ENCODE data around the gene MLLT10.
"Not testable (repeated sequence)": the region's sequence is repeated elsewhere in the genome, so short reads cannot be mapped to it uniquely, and the experiment has no call there.

The MLLT10 gene

GRCh38 chr10:21526188-21526859 is 7.7 kb upstream of the MLLT10 start:
- in situ Hi-C loops (cut with MboI; ENCODE audit: low sequenced_read_pairs), result no loop called here

DNA sequence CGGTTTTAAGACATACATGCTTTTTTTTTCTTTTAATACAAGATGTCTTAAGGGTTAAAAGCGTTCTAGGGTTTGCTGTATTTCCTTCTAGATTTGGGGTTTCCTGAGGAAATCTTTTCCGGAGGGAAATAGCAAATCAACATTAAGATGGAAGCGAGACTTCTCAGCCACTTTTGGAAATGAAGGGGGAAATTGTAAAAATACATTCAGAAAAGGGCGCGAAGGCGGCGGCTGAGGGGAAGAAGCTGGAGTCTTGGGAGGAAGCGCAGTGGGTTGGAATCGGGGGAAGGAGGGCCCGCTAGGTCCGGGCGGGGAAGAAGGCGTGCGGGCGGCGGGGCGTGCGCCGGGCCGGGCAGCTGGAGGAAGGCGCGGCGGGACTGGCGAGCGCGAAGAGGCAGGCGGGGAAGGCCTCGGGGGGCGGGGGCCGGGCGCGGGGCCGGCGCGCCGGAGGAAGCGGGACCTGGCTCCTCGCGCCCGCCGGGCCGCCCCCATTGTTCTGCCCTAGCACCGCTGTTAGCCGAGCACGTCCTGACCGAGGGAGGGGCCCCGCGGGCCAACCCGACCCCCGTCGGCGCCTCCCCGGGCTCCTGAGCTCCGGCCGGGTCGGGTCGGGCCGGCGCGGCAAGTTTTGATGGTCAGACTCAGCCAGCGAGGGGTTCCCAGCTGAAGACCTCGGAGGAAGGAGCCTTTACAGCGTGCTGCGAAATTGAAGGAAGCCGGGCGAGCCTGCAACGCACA is 7.0 kb upstream of the MLLT10 start:
- in situ Hi-C loops (cut with MboI; ENCODE audit: low sequenced_read_pairs), result no loop called here

DNA sequence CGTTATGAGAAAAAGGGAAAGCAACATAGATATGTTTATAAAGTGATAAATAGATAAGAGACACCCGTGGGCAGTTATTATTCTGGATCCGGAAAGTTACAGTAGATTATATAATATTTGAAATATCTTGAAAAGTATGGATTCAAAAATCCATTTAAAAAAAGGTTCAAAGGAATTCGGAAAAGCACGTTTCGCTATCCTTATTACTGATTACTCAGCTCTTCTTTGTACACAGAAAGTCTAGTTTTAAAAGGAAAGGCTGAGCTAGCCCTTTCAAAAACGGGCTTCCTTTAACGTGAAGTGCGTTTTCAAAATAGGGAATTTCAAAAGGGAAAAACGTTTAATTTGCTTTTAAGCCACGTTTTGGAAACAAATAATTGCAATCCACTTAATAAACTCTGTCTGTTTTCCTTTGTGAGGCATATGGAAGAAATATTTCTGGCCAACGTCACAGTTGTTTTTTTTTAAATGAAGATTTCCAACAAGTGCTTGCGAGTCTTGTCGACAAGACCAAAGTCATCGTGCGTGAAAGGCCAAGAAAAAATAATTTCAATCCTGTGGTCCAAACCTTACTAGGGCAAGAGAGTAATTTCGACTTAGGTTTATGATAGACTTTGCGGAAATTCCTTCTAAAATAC is 6.3 kb upstream of the MLLT10 start:
- in situ Hi-C loops (cut with MboI; ENCODE audit: low sequenced_read_pairs), result no loop called here

DNA sequence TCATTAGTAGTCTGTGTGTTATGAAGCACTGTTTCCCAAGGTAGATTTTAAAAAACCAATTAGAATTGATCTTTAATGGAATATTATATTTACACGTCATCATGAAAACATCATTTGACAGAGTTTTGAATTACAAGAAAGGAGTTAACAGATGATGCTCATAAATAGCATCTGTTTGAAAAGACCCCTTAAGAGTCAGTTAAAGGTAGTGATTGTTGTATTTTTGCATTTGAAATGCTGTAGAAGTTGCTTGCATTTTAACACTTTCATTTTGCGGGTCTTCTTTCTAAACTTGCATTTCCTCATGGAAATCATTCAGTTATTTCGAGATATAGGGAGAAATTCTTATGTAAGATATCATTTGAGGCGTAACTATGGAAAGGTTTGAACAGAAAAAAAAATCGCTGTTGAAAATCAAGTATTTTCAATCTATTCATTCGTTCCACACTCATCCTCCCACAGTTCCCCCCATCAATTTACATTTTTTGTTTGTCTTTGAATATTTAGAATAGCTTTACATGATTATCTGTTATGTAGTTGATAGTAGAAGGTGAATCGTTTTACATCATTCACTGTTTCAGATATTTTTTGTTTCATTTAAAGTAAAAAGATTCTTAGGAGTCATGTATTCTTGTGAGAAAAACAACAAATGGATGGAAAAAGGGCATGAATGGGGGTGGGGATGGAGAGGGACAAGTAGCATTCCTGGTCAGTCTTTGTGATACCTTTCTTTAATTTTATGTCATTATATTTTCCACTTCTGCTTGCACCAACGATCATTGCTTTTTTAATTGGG is 5.6 kb upstream of the MLLT10 start:
- in situ Hi-C loops (cut with MboI; ENCODE audit: low sequenced_read_pairs), result no loop called here

GRCh38 chr10:21529032-21529910 is 4.8 kb upstream of the MLLT10 start:
- in situ Hi-C loops (cut with MboI; ENCODE audit: low sequenced_read_pairs), result no loop called here

DNA sequence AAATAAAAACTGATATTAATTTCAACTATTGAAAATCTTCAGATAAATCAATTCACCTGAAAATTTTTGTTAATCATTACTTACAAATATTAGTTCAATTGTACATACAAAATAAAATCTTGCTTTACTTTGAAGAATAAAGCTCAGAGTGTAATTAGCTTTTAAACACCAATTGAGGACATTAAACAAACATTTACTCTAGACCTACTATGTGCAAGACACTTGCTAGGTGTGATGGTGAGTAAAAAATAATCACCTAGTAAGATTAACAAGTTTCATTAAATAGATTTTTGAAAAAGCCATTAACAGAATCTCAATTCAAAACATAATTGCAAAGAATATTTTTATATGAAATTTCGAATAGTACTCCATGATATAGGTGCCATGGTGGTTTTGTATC is 3.9 kb upstream of the MLLT10 start:
- in situ Hi-C loops (cut with MboI; ENCODE audit: low sequenced_read_pairs), result no loop called here

GRCh38 chr10:21530641-21531040 is 3.4 kb upstream of the MLLT10 start:
- in situ Hi-C loops (cut with MboI; ENCODE audit: low sequenced_read_pairs), result no loop called here

GRCh38 chr10:21531164-21531563 is 2.9 kb upstream of the MLLT10 start:
- in situ Hi-C loops (cut with MboI; ENCODE audit: low sequenced_read_pairs), result no loop called here

GRCh38 chr10:21532694-21533466 is 1.2 kb upstream of the MLLT10 start:
- in situ Hi-C loops (cut with MboI; ENCODE audit: low sequenced_read_pairs), result no loop called here

- in situ Hi-C loops (cut with MboI; ENCODE audit: low sequenced_read_pairs), result no loop called here
Measured at GRCh38 chr10:21534280-21534586, 201 bp downstream of the MLLT10 start.

DNA sequence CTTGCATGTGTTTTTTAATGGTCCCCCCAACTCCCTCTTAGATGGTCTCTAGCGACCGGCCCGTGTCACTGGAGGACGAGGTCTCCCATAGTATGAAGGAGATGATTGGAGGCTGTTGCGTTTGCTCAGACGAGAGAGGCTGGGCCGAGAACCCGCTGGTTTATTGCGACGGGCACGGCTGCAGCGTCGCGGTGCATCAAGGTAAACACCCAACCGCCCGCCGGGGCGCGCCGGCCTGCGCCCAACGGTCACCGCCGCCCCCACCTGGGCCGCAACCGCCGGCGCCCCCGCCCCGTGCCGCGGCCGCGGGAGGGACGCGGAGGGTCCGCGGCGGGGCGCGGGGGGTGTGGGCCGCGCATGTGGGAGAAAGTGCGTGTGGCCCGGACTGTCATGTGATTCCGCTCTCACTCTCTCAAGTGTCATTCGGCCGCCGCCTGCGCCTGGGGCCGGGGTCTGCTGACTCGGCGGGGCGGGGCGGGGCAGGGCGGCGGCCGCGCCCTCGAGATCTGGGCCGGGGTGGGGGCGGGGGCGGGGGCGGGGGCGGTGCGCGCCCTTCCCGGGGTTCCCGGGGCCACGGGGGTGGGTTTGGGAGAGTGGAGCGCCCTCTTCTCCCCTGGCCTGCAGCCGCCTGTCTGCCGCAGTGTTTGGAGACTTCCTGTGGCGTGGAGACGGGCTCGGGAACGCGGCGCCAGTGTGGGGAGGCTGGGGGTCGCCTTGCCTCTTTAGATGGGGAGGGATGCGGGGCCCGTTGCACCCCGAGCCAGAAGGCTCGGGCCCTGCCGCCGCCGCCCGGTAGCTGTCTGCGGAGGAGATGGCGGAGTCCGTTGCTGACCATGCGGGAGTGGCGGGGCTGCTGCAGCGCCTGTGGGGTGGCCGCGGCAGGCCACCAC is 817 bp downstream of the MLLT10 start:
- in situ Hi-C loops (cut with MboI; ENCODE audit: low sequenced_read_pairs), result no loop called here

DNA sequence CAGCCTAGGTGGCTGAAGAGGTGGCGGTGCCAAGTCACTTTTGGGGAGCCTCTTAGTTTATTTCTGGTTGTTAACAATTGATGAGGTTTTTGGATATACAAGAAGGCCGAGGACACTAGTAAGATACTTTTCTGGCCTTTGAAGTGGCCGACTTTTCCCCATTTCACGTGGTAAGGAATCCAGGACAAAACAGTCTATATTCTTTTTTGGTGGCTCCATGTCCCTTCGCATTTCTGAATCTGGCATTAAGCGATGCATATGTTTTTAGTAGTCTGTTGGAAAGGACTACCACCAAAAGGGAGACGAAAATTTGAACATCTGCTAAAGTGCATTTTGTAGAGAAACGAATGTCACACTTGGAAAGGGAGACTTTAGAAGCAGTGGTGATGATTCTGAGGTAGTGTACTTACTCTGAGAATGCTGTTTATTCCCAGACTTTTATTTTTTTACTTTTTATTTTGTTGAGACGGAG is 1.5 kb downstream of the MLLT10 start:
- in situ Hi-C loops (cut with MboI; ENCODE audit: low sequenced_read_pairs), result no loop called here

DNA sequence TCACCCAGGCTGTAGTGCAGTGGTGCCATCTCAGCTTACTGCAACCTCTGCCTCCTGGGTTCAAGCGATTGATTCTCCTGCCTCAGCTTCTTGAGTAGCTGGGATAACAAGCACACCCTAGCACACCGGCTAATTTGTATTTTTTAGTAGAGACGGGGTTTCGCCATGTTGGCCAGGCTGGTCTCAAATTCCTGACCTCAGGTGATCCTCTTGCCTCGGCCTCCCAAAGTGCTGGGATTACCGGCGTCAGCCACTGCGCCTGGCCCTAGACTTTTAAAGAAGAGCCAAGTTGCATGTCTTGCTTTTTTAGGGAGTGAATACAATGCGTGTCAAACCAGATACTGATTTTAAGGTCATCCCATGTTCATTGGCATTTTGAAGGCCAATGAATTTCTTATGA is 1.9 kb downstream of the MLLT10 start:
- in situ Hi-C loops (cut with MboI; ENCODE audit: low sequenced_read_pairs), result not testable (repeated sequence)

DNA sequence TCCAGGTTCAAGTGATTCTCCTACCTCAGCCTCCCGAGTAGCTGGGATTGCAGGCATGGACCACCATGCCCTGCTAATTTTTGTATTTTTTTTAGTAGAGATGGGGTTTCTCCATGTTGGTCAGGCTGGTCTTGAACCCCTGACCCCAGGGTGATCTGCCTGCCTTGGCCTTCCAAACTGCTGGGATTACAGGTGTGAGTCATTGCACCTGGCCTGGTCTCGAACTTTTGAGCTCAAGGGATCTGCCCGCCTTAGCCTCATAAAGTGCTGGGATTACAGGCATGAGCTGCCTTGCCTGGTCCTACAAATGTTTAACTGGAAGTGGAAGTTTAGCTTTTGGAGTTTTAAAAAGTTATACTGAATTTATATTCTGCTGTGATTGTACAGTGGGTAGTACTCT is 2.8 kb downstream of the MLLT10 start:
- in situ Hi-C loops (cut with MboI; ENCODE audit: low sequenced_read_pairs), result no loop called here

GRCh38 chr10:21540701-21541100 is 6.7 kb downstream of the MLLT10 start:
- in situ Hi-C loops (cut with MboI; ENCODE audit: low sequenced_read_pairs), result not testable (repeated sequence)

DNA sequence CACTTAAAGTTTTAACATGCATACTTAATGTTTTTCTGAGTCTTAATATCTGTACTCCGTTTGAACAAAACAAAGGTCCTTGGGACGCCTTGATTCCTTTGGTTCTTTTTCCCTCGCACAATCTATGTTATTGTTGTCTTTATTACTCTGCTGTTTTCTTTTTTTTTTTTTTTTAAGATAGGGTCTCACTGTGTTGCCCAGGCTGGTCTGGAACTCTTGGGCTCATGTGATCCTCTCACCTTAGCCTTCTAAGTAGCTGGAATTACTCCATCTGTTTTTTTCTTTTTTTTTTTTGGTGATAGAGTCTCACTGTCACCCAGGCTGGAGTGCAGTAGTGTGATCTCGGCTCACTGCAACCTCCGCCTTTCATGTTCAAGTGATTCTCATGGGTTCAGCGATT is 13.2 kb downstream of the MLLT10 start:
- in situ Hi-C loops (cut with MboI; ENCODE audit: low sequenced_read_pairs), result no loop called here

- in situ Hi-C loops (cut with MboI; ENCODE audit: low sequenced_read_pairs), result no loop called here
Measured at GRCh38 chr10:21552638-21553037, 18.6 kb downstream of the MLLT10 start.

DNA sequence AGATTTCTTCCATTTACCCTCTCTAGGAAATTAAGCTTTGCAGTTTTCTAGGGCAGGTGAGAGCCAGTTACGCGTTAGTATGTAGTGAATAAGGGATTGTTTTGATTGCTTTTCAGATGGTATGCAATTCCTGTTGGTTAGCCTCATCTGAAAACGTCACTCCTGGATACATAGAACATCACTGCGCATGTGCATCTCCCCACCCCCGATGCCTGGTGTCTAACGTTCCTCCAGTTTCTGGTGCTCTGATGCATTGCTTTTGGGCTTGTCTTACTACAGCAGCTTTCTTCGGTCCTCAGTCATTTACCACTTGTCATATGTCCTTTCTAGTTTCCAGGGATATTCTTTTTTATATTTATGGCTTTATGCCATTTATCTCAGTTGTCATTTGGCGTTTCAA is 22.5 kb downstream of the MLLT10 start:
- in situ Hi-C loops (cut with MboI; ENCODE audit: low sequenced_read_pairs), result no loop called here

DNA sequence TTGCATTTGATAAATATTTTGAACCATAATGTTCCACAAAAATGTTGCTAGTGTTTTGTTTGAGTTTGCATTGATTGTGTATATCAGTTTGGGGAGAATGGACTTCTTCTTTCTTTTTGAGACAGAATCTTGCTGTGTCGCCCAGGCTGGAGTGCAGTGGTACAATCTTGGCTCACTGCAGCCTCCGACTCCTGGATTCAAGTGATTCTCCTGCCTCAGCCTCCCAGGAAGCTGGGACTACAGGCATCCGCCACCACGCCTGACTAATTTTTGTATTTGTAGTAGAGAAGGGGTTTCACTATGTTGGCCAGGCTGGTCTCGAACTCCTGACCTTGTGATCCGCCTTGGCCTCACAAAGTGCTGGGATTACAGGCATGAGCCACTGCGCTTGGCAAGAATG is 25.0 kb downstream of the MLLT10 start:
- in situ Hi-C loops (cut with MboI; ENCODE audit: low sequenced_read_pairs), result not testable (repeated sequence)

All from HL-60/S4 (cell line).